WTC11 (cell line): Measurements from ENCODE around the gene STPG2.

Experiments used
- ATF2 ChIP-seq: sonication (generic); formaldehyde crosslinking; IDR thresholded peaks from 2 replicates; pipeline ENCODE4 v1.8.1; 2022; ENCODE audit warnings: low read depth, missing genetic modification reagents, borderline replicate concordance
- CTCF ChIP-seq: fragments of 200-600 bp; IDR thresholded peaks from 2 replicates; pipeline ENCODE4 v1.8.0; 2022; ENCODE audit warnings: antibody characterized with exemption

GRCh38 chr4:97984545-97985131 is 158.6 kb downstream of the STPG2 start:
- no peak for TF ChIP-seq ATF2 (CRISPR knock-in tag)
- TF ChIP-seq CTCF: peak; percentile 57
